HEK293 (cell line): ENCODE measurements around the gene EDN1.

Source experiments
- CTCF ChIA-PET: fragments of 350-600 bp; formaldehyde crosslinking; extraction: SDS; loops from one replicate; lab custom pipeline; 2021; ENCODE audit warnings: antibody characterized with exemption; lab: Yijun Ruan, JAX
- POLR2A ChIA-PET: fragments of 300-600 bp; formaldehyde crosslinking; extraction: SDS; loops from one replicate; lab custom pipeline; 2020; ENCODE audit warnings: antibody characterized with exemption, inconsistent platforms; lab: Yijun Ruan, JAX
- H3K27ac ChIP-seq: fragments of 200-500 bp; sonication (Bioruptor generic); 2 replicates; pipeline ENCODE4 v1.5.1; 2014; ENCODE audit warnings: low read depth, low read length, control low read depth, inconsistent platforms; ENCODE audit errors: extremely low read depth
- H3K36me3 ChIP-seq, 2 experiments: fragments of 200-500 bp in 1 of 2; sonication (Bioruptor generic) in 1 of 2; 1 replicate in 1 of 2; 2 replicates in 1 of 2; pipeline ENCODE4 v1.5.1; 2014 to 2017; ENCODE audit warnings: inconsistent platforms in 2 of 2, low read length in 2 of 2; ENCODE audit not compliant: control insufficient read depth in 2 of 2, insufficient read depth in 1 of 2
- H3K4me1 ChIP-seq: fragments of 200-500 bp; sonication (Bioruptor generic); 2 replicates; pipeline ENCODE4 v1.5.1; 2014; ENCODE audit warnings: mild to moderate bottlenecking, low read length, inconsistent platforms; ENCODE audit not compliant: control insufficient read depth, insufficient read depth
- H3K4me3 ChIP-seq: 2 replicates; pipeline ENCODE4 v1.5.1; 2011; ENCODE audit warnings: low read depth, mild to moderate bottlenecking, control low read depth, low read length, moderate library complexity
- H3K9me3 ChIP-seq: fragments of 200-500 bp; sonication (Bioruptor generic); 2 replicates; pipeline ENCODE4 v1.5.1; 2014; ENCODE audit warnings: low read depth, low read length, inconsistent platforms; ENCODE audit not compliant: control insufficient read depth, insufficient read depth
- BCL6B ChIP-seq: fragments of 450-650 bp; formaldehyde crosslinking; IDR thresholded peaks from 2 replicates; pipeline ENCODE4 v1.5.1; 2017; ENCODE audit warnings: missing biosample characterization, missing genetic modification characterization
- PBX3 ChIP-seq: sonication (generic); formaldehyde crosslinking; IDR thresholded peaks from 2 replicates; pipeline ENCODE4 v1.8.1; 2022; ENCODE audit warnings: mild to moderate bottlenecking, moderate library complexity, missing genetic modification reagents
- PRDM10 ChIP-seq: fragments of 450-650 bp; formaldehyde crosslinking; IDR thresholded peaks from 2 replicates; pipeline ENCODE4 v1.5.1; 2016; ENCODE audit warnings: missing biosample characterization, missing genetic modification characterization
- ZBTB11 ChIP-seq: fragments of 450-650 bp; formaldehyde crosslinking; conservative IDR thresholded peaks from 2 replicates; pipeline ENCODE4 v1.5.1; 2016; ENCODE audit warnings: low read depth, missing biosample characterization, missing genetic modification characterization
- ZEB2 ChIP-seq: fragments of 450-650 bp; formaldehyde crosslinking; IDR thresholded peaks from 2 replicates; pipeline ENCODE4 v1.5.1; 2016; ENCODE audit warnings: missing biosample characterization, missing genetic modification characterization
- ZNF266 ChIP-seq: fragments of 450-650 bp; formaldehyde crosslinking; IDR thresholded peaks from 2 replicates; pipeline ENCODE4 v1.5.1; 2016; ENCODE audit warnings: missing biosample characterization, missing genetic modification characterization, low read depth
- ZNF280D ChIP-seq: fragments of 450-650 bp; formaldehyde crosslinking; IDR thresholded peaks from 2 replicates; pipeline ENCODE4 v1.5.1; 2016; ENCODE audit warnings: missing biosample characterization, missing genetic modification characterization
- ZNF580 ChIP-seq: fragments of 450-650 bp; formaldehyde crosslinking; IDR thresholded peaks from 2 replicates; pipeline ENCODE4 v1.5.1; 2016; ENCODE audit warnings: missing biosample characterization, missing genetic modification characterization
- ZNF664 ChIP-seq: fragments of 450-650 bp; formaldehyde crosslinking; IDR thresholded peaks from 2 replicates; pipeline ENCODE4 v1.5.1; 2016; ENCODE audit warnings: missing biosample characterization, missing genetic modification characterization
- ZNF768 ChIP-seq: fragments of 450-650 bp; formaldehyde crosslinking; IDR thresholded peaks from 2 replicates; pipeline ENCODE4 v1.5.1; 2018; ENCODE audit warnings: missing biosample characterization, mild to moderate bottlenecking, missing genetic modification characterization
- ZNF792 ChIP-seq: fragments of 450-650 bp; formaldehyde crosslinking; IDR thresholded peaks from 2 replicates; pipeline ENCODE4 v1.5.1; 2016; ENCODE audit warnings: missing biosample characterization, missing genetic modification characterization
- ZSCAN18 ChIP-seq: fragments of 450-650 bp; formaldehyde crosslinking; IDR thresholded peaks from 2 replicates; pipeline ENCODE4 v1.5.1; 2016; ENCODE audit warnings: missing biosample characterization, missing genetic modification characterization

The EDN1 gene

GRCh38 chr6:12266571-12266970 lies 23.6 kb upstream of the EDN1 start:
- Histone ChIP-seq H3K9me3 (no peaks in the 10 kb centered on the region), H3K27ac (no peak overlapping the region), H3K4me1 (no peaks in the 10 kb centered on the region), H3K4me3 (no peak overlapping the region), H3K36me3 (no peaks in the 10 kb centered on the region)
- POLR2A ChIA-PET: no interaction called here
- CTCF ChIA-PET: no interaction called here
- TF ChIP-seq ZNF664 (tag by site-specific recombination) (no peak), ZBTB11 (tag by site-specific recombination) (no peak), ZNF266 (no peak), ZNF768 (tag by site-specific recombination) (no peak), BCL6B (tag by site-specific recombination) (no peak), ZNF580 (tag by site-specific recombination) (no peak), PRDM10 (no peak), ZNF792 (tag by site-specific recombination) (no peak), ZEB2 (tag by site-specific recombination) (no peak), PBX3 (CRISPR knock-in tag) (no peak), ZNF280D (tag by site-specific recombination) (no peak)

- TF ChIP-seq ZSCAN18 (tag by site-specific recombination): no peak
- no peaks in the 10 kb centered on the region for H3K36me3 ChIP-seq
- no peaks in the 10 kb centered on the region for H3K4me1 ChIP-seq
- H3K4me3 ChIP-seq: no peak overlapping the region
- ChIA-PET POLR2A (no interaction called here), CTCF (interaction anchor here (0.7 kb wide), 1 partner anchor 235 kb away, joined by 5 read pairs; no protein-coding TSS in a partner anchor)
- H3K27ac ChIP-seq: no peak overlapping the region
- peaks cover 2% of the 10 kb centered on the region for H3K9me3 ChIP-seq
These were observed 21.1 kb upstream of the EDN1 start for GRCh38 chr6:12269110-12269509.
